BJ (cell line): Measurements from ENCODE around the gene MCC. TPM values are rescaled to one million over a fixed set of nuclear protein-coding genes. Genes with fewer than 3 reads are reported as not detected.

Experiments used
- CTCF ChIA-PET: fragments of 350-600 bp; formaldehyde crosslinking; extraction: SDS; loops from one replicate; lab custom pipeline; 2021; ENCODE audit warnings: antibody characterized with exemption, inconsistent platforms; lab: Yijun Ruan, JAX
- POLR2A ChIA-PET: fragments of 300-600 bp; sonication (Branson Sonifier 250); formaldehyde crosslinking; extraction: SDS; loops from one replicate; lab custom pipeline; 2021; ENCODE audit warnings: antibody characterized with exemption; lab: Charles Lee
- DNase-seq: peaks from one replicate; pipeline ENCODE4 v3.0.0-alpha.2; 2011; ENCODE audit warnings: low read depth
- H3K27me3 ChIP-seq: 2 replicates; pipeline ENCODE4 v1.6.0; 2011; ENCODE audit warnings: low read length; ENCODE audit not compliant: control insufficient read depth, insufficient read depth
- H3K36me3 ChIP-seq: 2 replicates; pipeline ENCODE4 v1.5.1; 2011; ENCODE audit warnings: low read length; ENCODE audit not compliant: control insufficient read depth, insufficient read depth
- H3K4me3 ChIP-seq: 2 replicates; pipeline ENCODE4 v1.5.1; 2011; ENCODE audit warnings: low read depth, mild to moderate bottlenecking, control low read depth, low read length
- CTCF ChIP-seq: IDR thresholded peaks from 2 replicates; pipeline ENCODE4 v1.5.1; 2011; ENCODE audit warnings: low read depth, mild to moderate bottlenecking, control low read depth, inconsistent platforms, low read length, moderate library complexity; ENCODE audit not compliant: insufficient read depth
- polyA plus RNA-seq: library from polyadenylated mRNA; depleted of rRNA; stranded (reverse); fragments of >200 nt; gene quantifications from 2 replicates; pipeline ENCODE4 v1.2.3, GENCODE V29; 2011

Gene MCC
- polyA plus RNA-seq, 1 experiment, result 2.3 TPM

- Histone ChIP-seq H3K27me3 (no peaks in the 10 kb centered on the region), H3K36me3 (no peaks in the 10 kb centered on the region), H3K4me3 (no peak overlapping the region)
- no peak for DNase-seq
- CTCF ChIA-PET, result interaction anchor here (1.3 kb wide), 1 partner anchor 12 kb away, joined by 5 read pairs; no protein-coding TSS in a partner anchor
- TF ChIP-seq CTCF, result no peak
- POLR2A ChIA-PET, result no interaction called here
These were observed 220.0 kb downstream of the MCC start for GRCh38 chr5:113268232-113268631.

- H3K36me3 ChIP-seq, result no peaks in the 10 kb centered on the region
- no peaks in the 10 kb centered on the region for H3K27me3 ChIP-seq
- POLR2A ChIA-PET, result no interaction called here
- TF ChIP-seq CTCF, result no peak
- CTCF ChIA-PET, result no interaction called here
- H3K4me3 ChIP-seq, result no peak overlapping the region
- no peak for DNase-seq
These were observed 220.8 kb downstream of the MCC start for GRCh38 chr5:113267361-113267900.

- Histone ChIP-seq H3K27me3 (no peaks in the 10 kb centered on the region), H3K36me3 (no peaks in the 10 kb centered on the region), H3K4me3 (no peak overlapping the region)
- no peak for TF ChIP-seq CTCF
- ChIA-PET POLR2A (no interaction called here), CTCF (no interaction called here)
- DNase-seq, result peak; percentile 49
These were observed 221.4 kb downstream of the MCC start for GRCh38 chr5:113266913-113267227.

- no peaks in the 10 kb centered on the region for H3K27me3 ChIP-seq
- POLR2A ChIA-PET, result no interaction called here
- no peak for DNase-seq
- H3K36me3 ChIP-seq, result no peaks in the 10 kb centered on the region
- H3K4me3 ChIP-seq, result no peak overlapping the region
- CTCF ChIA-PET, result no interaction called here
- no peak for TF ChIP-seq CTCF
These were observed 221.9 kb downstream of the MCC start for GRCh38 chr5:113266227-113266912.

GRCh38 chr5:113265190-113265589 is 223.1 kb downstream of the MCC start:
- no peak for TF ChIP-seq CTCF
- POLR2A ChIA-PET, result no interaction called here
- no peaks in the 10 kb centered on the region for H3K27me3 ChIP-seq
- DNase-seq, result no peak
- no peak overlapping the region for H3K4me3 ChIP-seq
- H3K36me3 ChIP-seq, result no peaks in the 10 kb centered on the region
- CTCF ChIA-PET, result no interaction called here
